NCI-H2227 (cell line): ENCODE data around the gene MOB3B.
"Not testable (repeated sequence)": the region's sequence is repeated elsewhere in the genome, so short reads cannot be mapped to it uniquely, and the experiment has no call there.

Source experiments
- DNase-seq: peaks from one replicate; lab custom pipeline; 2025; ENCODE audit not compliant: unreplicated experiment; lab: John Stamatoyannopoulos, UW

Gene MOB3B

DNA sequence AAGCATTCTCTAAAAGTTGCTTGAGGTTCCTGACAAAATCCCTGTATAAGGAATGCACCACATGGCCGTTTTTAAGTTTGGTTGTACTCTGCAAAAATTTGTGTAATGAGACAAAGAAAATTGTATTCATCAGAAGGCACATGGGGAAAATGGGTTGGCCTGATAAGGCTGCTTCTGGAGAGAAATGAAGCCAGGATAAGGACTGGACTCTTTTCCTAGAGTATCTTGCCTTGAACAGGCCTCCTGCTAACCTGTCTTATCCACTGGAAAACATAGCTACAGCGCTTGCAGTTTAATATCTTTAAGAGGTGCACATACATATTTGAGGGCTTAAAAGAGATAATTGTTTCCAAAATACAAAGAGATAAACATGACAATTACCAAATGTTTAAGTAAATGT is 46.9 kb downstream of the MOB3B start:
- no peak for DNase-seq

- no peak for DNase-seq
Observed at GRCh38 chr9:27478322-27478721, 51.3 kb downstream of the MOB3B start.

DNA sequence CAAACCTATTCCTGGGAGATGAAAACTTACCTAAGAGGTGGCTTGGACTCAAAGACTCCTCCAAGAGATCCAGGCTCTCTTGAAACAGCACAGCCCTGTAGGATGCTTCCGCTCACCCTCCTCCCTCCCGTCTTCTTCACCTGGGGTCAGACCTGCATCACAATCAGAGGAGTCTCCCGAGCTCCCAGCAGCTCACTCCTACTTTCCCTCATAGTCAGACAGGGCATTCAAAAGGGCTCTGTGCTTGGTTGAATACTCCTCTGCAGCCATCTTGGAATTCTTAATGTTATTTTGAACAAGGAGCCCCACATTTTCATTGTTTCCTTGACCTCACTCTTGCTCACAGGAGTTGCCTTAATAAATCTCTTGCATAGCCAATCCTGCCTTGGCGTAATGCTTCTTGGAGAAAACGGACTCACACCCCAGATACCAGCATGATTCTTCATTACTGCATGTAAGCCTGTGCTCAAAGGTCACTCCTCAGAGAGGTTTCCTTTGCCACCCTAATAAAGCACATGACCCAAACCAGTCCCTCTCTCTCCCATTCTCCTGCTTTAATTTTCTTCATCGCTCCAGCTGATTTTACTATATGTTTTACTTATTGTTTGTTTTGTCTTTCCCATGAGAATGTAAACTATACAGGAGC is 52.6 kb downstream of the MOB3B start:
- DNase-seq: no peak

- DNase-seq: no peak
Observed at GRCh38 chr9:27475057-27475595, 54.5 kb downstream of the MOB3B start.

GRCh38 chr9:27474305-27474704 is 55.3 kb downstream of the MOB3B start:
- DNase-seq: no peak

DNA sequence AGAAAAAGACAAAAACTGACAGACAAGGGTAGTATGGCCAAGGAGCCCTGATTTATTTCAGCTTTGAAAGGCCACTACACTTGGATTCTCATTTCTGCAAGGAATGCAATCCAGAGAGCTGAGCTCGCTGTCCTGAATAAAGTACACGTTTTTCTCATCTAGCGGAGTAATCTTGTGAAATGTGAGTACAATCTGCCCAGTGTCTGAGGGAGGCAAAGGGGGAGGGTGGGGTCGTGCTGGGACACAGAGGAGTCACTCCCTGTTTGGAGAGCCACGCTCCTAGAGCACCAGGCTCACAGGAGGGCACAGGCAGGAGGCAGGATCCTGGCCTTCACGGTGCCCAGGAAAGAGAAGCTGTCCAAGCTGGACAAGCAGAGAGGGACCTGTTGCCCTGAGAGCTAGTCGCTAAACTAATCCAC is 56.5 kb downstream of the MOB3B start:
- DNase-seq: no peak

DNA sequence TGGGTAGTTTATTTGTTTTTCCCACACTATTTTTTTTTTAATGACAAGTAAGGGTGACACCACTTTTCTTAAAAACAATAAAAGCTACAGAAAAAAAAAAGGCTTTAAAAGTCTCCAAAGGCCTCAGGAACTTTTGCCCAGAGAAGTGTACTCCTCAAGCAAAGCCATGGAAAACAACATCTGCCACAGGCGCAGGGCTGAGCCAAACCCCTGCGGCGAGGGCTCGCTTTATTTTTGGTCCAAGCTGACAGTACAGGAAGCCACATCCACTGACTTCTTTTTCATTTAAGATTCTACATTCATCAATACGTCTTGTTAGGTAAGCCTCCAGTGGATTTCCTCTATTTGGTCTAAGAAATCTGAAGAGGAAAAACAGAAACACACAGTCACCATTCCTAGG is 57.4 kb downstream of the MOB3B start:
- no peak for DNase-seq

- DNase-seq: no peak
Observed at GRCh38 chr9:27471789-27472188, 57.8 kb downstream of the MOB3B start.

GRCh38 chr9:27471366-27471765 is 58.2 kb downstream of the MOB3B start:
- no peak for DNase-seq

GRCh38 chr9:27470291-27470856 is 59.2 kb downstream of the MOB3B start:
- DNase-seq: no peak

DNA sequence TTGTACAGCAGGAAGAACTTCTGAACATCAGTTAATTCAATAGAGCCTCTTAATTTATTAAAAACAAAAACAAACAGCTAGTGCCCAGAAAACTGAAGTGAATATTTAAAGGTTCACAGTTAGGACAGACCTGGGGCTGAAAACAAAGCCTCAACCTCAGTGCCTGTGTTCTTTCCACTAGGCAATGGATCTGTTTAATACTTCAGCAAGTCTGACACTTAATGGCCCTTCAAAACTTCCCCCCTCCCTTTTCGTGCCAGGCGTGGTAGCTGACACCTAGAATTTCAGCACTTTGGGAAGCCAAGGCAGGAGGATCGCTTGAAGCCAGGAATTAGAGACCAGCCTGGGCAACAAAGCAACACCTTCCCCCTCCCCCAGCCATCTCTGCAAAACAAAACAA is 60.1 kb downstream of the MOB3B start:
- no peak for DNase-seq

DNA sequence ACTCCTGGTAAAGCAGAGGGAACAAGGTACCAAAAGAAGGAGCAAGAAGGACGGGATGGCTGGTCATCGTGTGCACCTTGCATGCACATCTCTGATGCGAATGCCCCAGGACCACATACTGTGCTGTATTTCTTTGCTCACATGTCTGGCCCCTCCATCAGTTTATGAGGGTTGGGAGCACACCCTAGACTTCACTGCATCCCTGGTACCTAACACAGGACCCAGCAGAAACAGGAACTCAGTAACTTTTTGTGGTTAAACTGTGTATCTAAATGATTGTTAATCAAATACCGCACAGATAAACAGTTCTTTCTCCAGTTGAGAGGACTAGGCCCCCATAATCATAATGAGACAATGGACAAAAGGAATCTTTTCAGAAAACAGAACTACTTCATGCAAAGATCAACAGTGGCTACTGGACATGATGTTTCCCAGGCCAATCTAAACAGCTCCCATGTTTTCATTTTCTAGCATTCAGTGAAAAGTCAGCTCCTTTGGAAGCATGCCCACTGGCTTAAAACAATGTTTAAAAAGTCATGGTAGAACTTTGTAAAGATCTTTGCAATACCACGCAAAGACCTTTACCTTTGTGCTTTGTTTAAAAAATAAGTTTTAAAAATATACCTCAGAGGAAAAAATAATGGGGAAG is 61.0 kb downstream of the MOB3B start:
- DNase-seq: no peak

GRCh38 chr9:27468000-27468399 is 61.6 kb downstream of the MOB3B start:
- no peak for DNase-seq

DNA sequence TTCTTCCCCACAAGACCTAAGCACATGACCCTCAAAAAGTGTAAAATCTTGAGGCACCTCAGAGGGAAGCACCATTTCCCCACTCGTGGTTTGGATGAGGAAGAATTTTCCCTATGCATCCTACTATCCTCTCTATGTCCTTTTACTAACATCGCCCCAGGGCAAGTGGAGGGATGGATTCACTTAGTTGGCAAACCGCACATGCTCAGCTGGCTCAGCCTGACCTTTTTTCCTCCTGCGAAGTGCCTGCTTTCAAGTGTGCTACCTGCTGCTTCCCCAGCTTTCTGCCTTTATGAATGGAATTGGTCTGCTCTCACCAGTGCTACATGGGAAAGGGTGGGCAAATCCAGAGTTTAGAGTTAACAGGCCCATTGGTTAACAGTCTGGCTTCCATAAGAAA is 62.1 kb downstream of the MOB3B start:
- no peak for DNase-seq

DNA sequence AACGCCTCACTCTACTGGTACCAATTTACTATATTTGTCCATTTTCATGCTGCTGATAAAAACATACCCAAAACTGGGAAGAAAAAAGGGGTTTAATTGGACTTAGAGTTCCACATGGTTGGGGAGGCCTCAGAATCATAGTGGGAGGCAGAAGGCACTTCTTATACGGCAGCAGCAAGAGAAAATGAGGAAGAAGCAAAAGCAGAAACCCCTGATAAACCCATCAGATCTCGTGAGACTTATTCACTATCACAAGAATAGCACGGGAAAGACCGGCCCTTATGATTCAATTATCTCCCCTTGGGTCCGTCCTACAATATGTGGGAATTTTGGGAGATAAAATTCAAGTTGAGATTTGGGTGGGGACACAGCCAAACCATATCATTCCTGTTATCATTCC is 63.1 kb downstream of the MOB3B start:
- not testable (repeated sequence) for DNase-seq

- not testable (repeated sequence) for DNase-seq
Observed at GRCh38 chr9:27464950-27465349, 64.7 kb downstream of the MOB3B start.

DNA sequence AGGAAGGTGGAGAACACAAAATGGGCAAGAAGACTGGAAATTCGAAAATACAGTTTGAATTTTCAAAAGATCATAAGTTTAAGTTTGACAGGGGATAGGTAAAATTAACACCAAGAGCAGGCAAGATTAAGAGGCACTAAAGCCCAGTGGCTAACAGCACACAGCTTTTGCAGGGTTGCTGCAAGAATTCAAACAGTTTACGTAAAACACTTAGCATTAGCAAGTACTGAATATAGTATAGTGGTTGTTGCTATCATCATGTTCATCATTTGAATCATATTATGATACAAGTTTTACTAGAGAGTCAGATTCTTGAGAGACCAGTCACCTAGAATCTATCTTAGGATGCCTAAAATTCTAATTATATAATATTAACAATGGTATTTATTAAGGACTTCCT is 66.8 kb downstream of the MOB3B start:
- no peak for DNase-seq

GRCh38 chr9:27462434-27462833 is 67.2 kb downstream of the MOB3B start:
- no peak for DNase-seq

DNA sequence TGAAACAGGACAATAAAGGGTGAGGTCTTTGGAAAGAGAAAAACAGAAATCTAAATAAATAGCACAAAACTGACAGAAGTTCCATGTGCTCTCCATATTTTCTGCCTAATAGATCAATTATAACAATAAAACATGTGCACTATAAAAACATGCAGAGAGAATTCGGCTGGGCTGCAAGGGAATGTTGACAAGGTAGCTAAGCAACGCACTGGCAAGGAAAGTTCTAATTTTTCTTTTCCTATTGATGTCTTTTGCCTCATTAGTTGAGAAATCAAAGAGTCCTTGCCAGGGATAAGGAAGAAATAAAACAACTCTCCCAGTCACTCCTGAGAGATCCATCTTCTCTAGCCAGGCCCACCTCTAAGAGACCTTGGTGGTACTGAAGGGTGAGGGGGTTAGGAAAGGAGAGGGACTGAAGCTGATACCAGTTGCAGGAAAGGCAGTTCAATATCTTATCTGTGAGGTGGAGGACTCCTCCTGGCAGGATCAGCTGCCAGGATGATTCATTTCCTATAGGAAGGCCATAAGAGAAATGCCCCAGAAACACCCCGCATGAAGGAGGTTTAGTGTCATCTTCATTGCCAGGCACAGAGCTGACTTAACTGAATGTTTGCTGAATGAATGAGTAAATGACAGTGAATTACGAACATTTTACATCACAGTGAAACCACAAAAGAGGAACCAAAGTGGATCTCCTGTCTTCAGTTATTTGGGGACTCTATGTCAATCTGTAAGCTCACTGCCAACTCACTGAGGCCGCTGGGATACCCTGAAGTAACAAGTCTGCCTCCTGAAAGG is 69.2 kb downstream of the MOB3B start:
- no peak for DNase-seq

- DNase-seq: no peak
Observed at GRCh38 chr9:27457445-27457844, 72.2 kb downstream of the MOB3B start.

- DNase-seq: no peak
Observed at GRCh38 chr9:27453860-27454553, 75.6 kb downstream of the MOB3B start.
